Transverse colon (tissue), 4 donors: ENCODE results near the gene RGMA.

Experiments
- CTCF ChIP-seq, 5 experiments: fragments of 200-600 bp in 3 of 5; fragments of 450-650 bp in 2 of 5; sonication (generic) in 3 of 5; IDR thresholded peaks; 1 replicate in 2 of 5; 2 replicates in 3 of 5; pipeline ENCODE4 v1.5.1; 2016 to 2017; ENCODE audit warnings: antibody characterized with exemption in 5 of 5, inconsistent platforms in 3 of 5, mild to moderate bottlenecking in 2 of 5, moderate library complexity in 1 of 5
- EP300 ChIP-seq: sonication (generic); formaldehyde crosslinking; IDR thresholded peaks from one replicate; pipeline ENCODE4 v1.6.1; 2017; ENCODE audit warnings: antibody characterized with exemption, low read depth
- POLR2A ChIP-seq: fragments of 450-650 bp; IDR thresholded peaks from one replicate; pipeline ENCODE4 v1.6.1; 2016; ENCODE audit warnings: antibody characterized with exemption, mild to moderate bottlenecking, moderate library complexity
- POLR2AphosphoS5 ChIP-seq, 3 donors: sonication (generic); formaldehyde crosslinking; IDR thresholded peaks; one replicate each; pipeline ENCODE4 v1.6.1; 2016; ENCODE audit warnings: antibody characterized with exemption in 3 of 3

DNA sequence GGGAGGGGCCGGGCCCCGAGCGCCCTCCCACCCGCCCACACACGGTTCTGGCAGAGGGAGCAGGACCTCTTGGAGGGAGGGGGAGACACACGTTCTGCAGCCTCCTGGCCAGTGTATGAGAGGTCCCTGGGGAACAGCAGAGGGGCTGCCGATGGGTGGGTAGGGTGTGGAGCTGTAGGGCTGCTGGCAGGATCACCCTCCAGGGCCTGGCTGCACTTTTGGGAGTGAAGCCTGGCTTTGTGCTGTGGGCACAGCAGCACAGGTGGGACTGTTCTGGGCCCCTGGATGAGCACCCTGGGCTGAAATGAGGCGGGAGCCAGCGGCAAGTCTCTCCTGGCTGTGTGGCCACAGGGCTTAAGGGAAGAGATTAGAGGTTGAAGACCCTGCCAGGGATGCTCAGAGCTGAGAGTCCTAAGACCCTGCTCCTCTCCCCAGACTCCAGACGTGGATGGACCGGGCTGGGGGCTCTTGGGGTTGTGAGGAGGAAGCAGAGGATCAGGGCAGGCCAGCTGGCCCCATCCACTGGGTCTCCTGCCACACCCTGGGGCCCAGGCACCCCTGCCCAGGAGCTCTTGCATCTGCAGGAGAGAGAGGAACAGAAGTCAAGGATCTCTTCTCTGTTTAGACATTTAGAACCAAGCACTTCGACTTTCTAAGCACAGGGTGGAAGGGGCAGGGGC lies 45.2 kb downstream of the RGMA start:
- TF ChIP-seq POLR2A (no peak), CTCF (IDR thresholded peaks at IDR 0.05) (no peak), EP300 (no peak), POLR2AphosphoS5 (IDR thresholded peaks at IDR 0.05) (no peak)
